Tibial artery (tissue), 4 donors: ENCODE measurements around the gene PAGE3.

Experiments used
- DNase-seq, 2 donors: peaks; one replicate each; pipeline ENCODE4 v3.0.0-alpha.2; 2019
- H3K27ac ChIP-seq, 2 donors: fragments of 200-600 bp; sonication (generic) in 1 of 2; 1 replicate in 1 of 2; 2 replicates in 1 of 2; pipeline ENCODE4 v1.5.1; 2018 to 2019; ENCODE audit warnings: mild to moderate bottlenecking in 1 of 2
- H3K27me3 ChIP-seq, 2 donors: fragments of 200-600 bp; sonication (generic) in 1 of 2; one replicate each; pipeline versions ENCODE4 v1.5.1 to v1.6.0; 2016 to 2019
- H3K36me3 ChIP-seq, 3 donors: fragments of 200-600 bp; sonication (generic) in 2 of 3; one replicate each; pipeline ENCODE4 v1.5.1; 2016 to 2019; ENCODE audit warnings: mild to moderate bottlenecking in 2 of 3
- H3K4me1 ChIP-seq, 4 donors: fragments of 200-600 bp; sonication (generic) in 2 of 4; 1 replicate in 3 of 4; 2 replicates in 1 of 4; pipeline ENCODE4 v1.5.1; 2016 to 2019
- H3K4me3 ChIP-seq, 2 donors: fragments of 200-600 bp; sonication (generic) in 1 of 2; 1 replicate in 1 of 2; 2 replicates in 1 of 2; pipeline ENCODE4 v1.5.1; 2018 to 2019; ENCODE audit warnings: mild to moderate bottlenecking in 2 of 2
- H3K9me3 ChIP-seq, 3 donors: fragments of 200-600 bp; sonication (generic) in 1 of 3; one replicate each; pipeline ENCODE4 v1.5.1; 2016 to 2019
- CTCF ChIP-seq, 2 experiments: fragments of 200-600 bp in 1 of 2; fragments of 450-650 bp in 1 of 2; IDR thresholded peaks; one replicate each; pipeline ENCODE4 v1.5.1; 2017 to 2019; ENCODE audit warnings: antibody characterized with exemption in 2 of 2, mild to moderate bottlenecking in 1 of 2, moderate library complexity in 1 of 2
- intact Hi-C: fragments of 100-400 bp; cut with DNase I; formaldehyde crosslinking; loops from one replicate; pipeline ENCODE4 v1.15.0; 2023; ENCODE audit warnings: low total_unique reads

Gene PAGE3

GRCh38 chrX:55264816-55265215 is at the start of gene PAGE3:
TSS of gene PAGE3 (minus strand) at chrX:55264916. CDS start at chrX:55263903, 1,013 bp downstream.
- intact Hi-C loops: no loop called here
- no peak for TF ChIP-seq CTCF (IDR thresholded peaks at IDR 0.05)

GRCh38 chrX:55312655-55313054 is 47.9 kb upstream of the PAGE3 start:
- Histone ChIP-seq H3K36me3 (no peaks in the 10 kb centered on the region), H3K9me3 (no peaks in the 10 kb centered on the region), H3K4me1 (no peaks in the 10 kb centered on the region), H3K4me3 (no peak overlapping the region), H3K27ac (no peak overlapping the region), H3K27me3 (no peaks in the 10 kb centered on the region)
- DNase-seq: no peak
- intact Hi-C loops: no loop called here
- TF ChIP-seq CTCF (IDR thresholded peaks at IDR 0.05): no peak

More at GRCh38 chrX:55264816-55265215, at the start of gene PAGE3:
- Histone ChIP-seq H3K9me3 (peaks cover 0 to 6% (median 0%) of the 10 kb centered on the region in 3 donors), H3K36me3 (no peaks in the 10 kb centered on the region), H3K4me3 (no peak within 1 kb of the TSS), H3K27ac (no peak within 1 kb of the TSS), H3K27me3 (no peaks in the 10 kb centered on the region), H3K4me1 (no peaks in the 10 kb centered on the region)
- DNase-seq: no peak

- no peak for DNase-seq
- Histone ChIP-seq H3K4me3 (no peak overlapping the region), H3K27ac (no peak overlapping the region), H3K27me3 (no peaks in the 10 kb centered on the region), H3K4me1 (no peaks in the 10 kb centered on the region), H3K36me3 (no peaks in the 10 kb centered on the region), H3K9me3 (peaks cover 0 to 5% (median 3%) of the 10 kb centered on the region in 3 donors)
- intact Hi-C loops: no loop called here
- no peak for TF ChIP-seq CTCF (IDR thresholded peaks at IDR 0.05)
Measured at GRCh38 chrX:55290963-55291362, 26.2 kb upstream of the PAGE3 start.

- H3K27me3 ChIP-seq: no peaks in the 10 kb centered on the region
- H3K27ac ChIP-seq: no peak overlapping the region
- no peaks in the 10 kb centered on the region for H3K36me3 ChIP-seq
- H3K4me1 ChIP-seq: no peaks in the 10 kb centered on the region
- H3K9me3 ChIP-seq: no peaks in the 10 kb centered on the region
- DNase-seq: no peak
- H3K4me3 ChIP-seq: no peak overlapping the region
- no peak for TF ChIP-seq CTCF (IDR thresholded peaks at IDR 0.05)
- intact Hi-C loops: no loop called here
Measured at GRCh38 chrX:55279832-55280231, 15.1 kb upstream of the PAGE3 start.

- Histone ChIP-seq H3K27me3 (no peaks in the 10 kb centered on the region), H3K4me1 (no peaks in the 10 kb centered on the region), H3K27ac (no peak overlapping the region), H3K4me3 (no peak overlapping the region), H3K36me3 (no peaks in the 10 kb centered on the region), H3K9me3 (no peaks in the 10 kb centered on the region)
- DNase-seq: no peak
- TF ChIP-seq CTCF (IDR thresholded peaks at IDR 0.05): no peak
- intact Hi-C loops: no loop called here
Measured at GRCh38 chrX:55260806-55261205, 3.9 kb downstream of the PAGE3 start.

GRCh38 chrX:55253528-55253927 is 11.2 kb downstream of the PAGE3 start:
- peaks cover 0 to 6% (median under 1%) of the 10 kb centered on the region in 3 donors for H3K9me3 ChIP-seq
- no peak for DNase-seq
- H3K36me3 ChIP-seq: no peaks in the 10 kb centered on the region
- no peak overlapping the region for H3K27ac ChIP-seq
- no peaks in the 10 kb centered on the region for H3K27me3 ChIP-seq
- no peak overlapping the region for H3K4me3 ChIP-seq
- no peaks in the 10 kb centered on the region for H3K4me1 ChIP-seq
- TF ChIP-seq CTCF (IDR thresholded peaks at IDR 0.05): no peak
- intact Hi-C loops: no loop called here
